DND-41 (cell line): Measurements from ENCODE around the gene AASDH.

Source experiments
- ATAC-seq: fragments of 200-7000 bp; cut with Tn5 transposase; 3 replicates; pipeline ENCODE4 v1.9.1; 2021; ENCODE audit warnings: low read depth; ENCODE audit not compliant: insufficient read depth
- DNase-seq: peaks from one replicate; pipeline ENCODE4 v3.0.0-alpha.2; 2020
- H2AFZ ChIP-seq: 2 replicates; pipeline ENCODE4 v1.6.0; 2012; ENCODE audit warnings: low read depth, low read length
- H3K27ac ChIP-seq: 2 replicates; pipeline ENCODE4 v1.5.1; 2012; ENCODE audit warnings: low read length, inconsistent platforms
- H3K27me3 ChIP-seq: fragments of 200-600 bp; sonication (generic); 2 replicates; pipeline ENCODE4 v1.6.0; 2012; ENCODE audit warnings: low read length, mild to moderate bottlenecking, inconsistent platforms; ENCODE audit not compliant: insufficient read depth, poor library complexity
- H3K36me3 ChIP-seq: 2 replicates; pipeline ENCODE4 v1.5.1; 2012; ENCODE audit warnings: low read length, inconsistent platforms; ENCODE audit not compliant: insufficient read depth
- H3K4me1 ChIP-seq: 2 replicates; pipeline ENCODE4 v1.5.1; 2012; ENCODE audit warnings: mild to moderate bottlenecking, low read length; ENCODE audit not compliant: insufficient read depth
- H3K4me2 ChIP-seq: 2 replicates; pipeline ENCODE4 v1.6.0; 2012; ENCODE audit warnings: mild to moderate bottlenecking, moderate library complexity, low read length, inconsistent platforms; ENCODE audit not compliant: insufficient read depth
- H3K4me3 ChIP-seq, 2 experiments: fragments of 200-600 bp in 1 of 2; shearing (Covaris generic) in 1 of 2; 2 replicates each; pipeline ENCODE4 v1.5.1; 2012 to 2016; ENCODE audit warnings: inconsistent platforms in 2 of 2, low read length in 2 of 2, mild to moderate bottlenecking in 2 of 2, low read depth in 1 of 2, moderate library complexity in 1 of 2
- H3K79me2 ChIP-seq: 2 replicates; pipeline ENCODE4 v1.6.0; 2012; ENCODE audit warnings: low read length, inconsistent platforms; ENCODE audit not compliant: insufficient read depth
- H3K9ac ChIP-seq: 2 replicates; pipeline ENCODE4 v1.6.0; 2012; ENCODE audit warnings: low read depth, mild to moderate bottlenecking, inconsistent platforms, low read length, moderate library complexity
- H3K9me3 ChIP-seq: 2 replicates; pipeline ENCODE4 v1.5.1; 2012; ENCODE audit warnings: low read length, moderate library complexity, mild to moderate bottlenecking, inconsistent platforms; ENCODE audit not compliant: insufficient read depth, severe bottlenecking
- H4K20me1 ChIP-seq: 2 replicates; pipeline ENCODE4 v1.6.0; 2012; ENCODE audit warnings: low read length; ENCODE audit not compliant: insufficient read depth
- CTCF ChIP-seq: IDR thresholded peaks from 2 replicates; pipeline ENCODE4 v1.5.1; 2012; ENCODE audit warnings: borderline replicate concordance, low read length, moderate library complexity, mild to moderate bottlenecking; ENCODE audit not compliant: poor library complexity, severe bottlenecking; ENCODE audit errors: extremely low read depth
- EZH2 ChIP-seq: IDR thresholded peaks from 3 replicates; pipeline ENCODE4 v1.6.1; 2012; ENCODE audit warnings: borderline replicate concordance, low read depth, mild to moderate bottlenecking, moderate library complexity, low read length, inconsistent platforms; ENCODE audit not compliant: severe bottlenecking

The AASDH gene

GRCh38 chr4:56315543-56315942, 71.7 kb downstream of the AASDH start:
- DNase-seq: no peak
- TF ChIP-seq EZH2: no peak
- no peak for TF ChIP-seq CTCF
- Histone ChIP-seq H3K4me1 (no peaks in the 10 kb centered on the region), H3K27me3 (peaks cover 2% of the 10 kb centered on the region), H3K4me3 (no peak overlapping the region), H3K79me2 (no peaks in the 10 kb centered on the region), H3K9me3 (no peaks in the 10 kb centered on the region), H4K20me1 (no peaks in the 10 kb centered on the region), H3K36me3 (no peaks in the 10 kb centered on the region), H3K27ac (no peak overlapping the region), H2AFZ (no peak overlapping the region), H3K9ac (no peak overlapping the region), H3K4me2 (no peak overlapping the region)
- ATAC-seq: no peak

GRCh38 chr4:56315041-56315440, 72.2 kb downstream of the AASDH start:
- H3K27ac ChIP-seq: no peak overlapping the region
- TF ChIP-seq EZH2: no peak
- no peak for TF ChIP-seq CTCF
- no peak overlapping the region for H3K4me2 ChIP-seq
- no peak overlapping the region for H3K4me3 ChIP-seq
- H3K36me3 ChIP-seq: no peaks in the 10 kb centered on the region
- no peaks in the 10 kb centered on the region for H3K79me2 ChIP-seq
- no peaks in the 10 kb centered on the region for H3K4me1 ChIP-seq
- no peaks in the 10 kb centered on the region for H3K9me3 ChIP-seq
- H3K27me3 ChIP-seq: peaks cover 2% of the 10 kb centered on the region
- no peak overlapping the region for H2AFZ ChIP-seq
- no peak for DNase-seq
- H4K20me1 ChIP-seq: no peaks in the 10 kb centered on the region
- no peak for ATAC-seq
- no peak overlapping the region for H3K9ac ChIP-seq

- Histone ChIP-seq H3K9ac (no peak overlapping the region), H3K36me3 (no peaks in the 10 kb centered on the region)
- no peak for DNase-seq
Observed at GRCh38 chr4:56314207-56314915, 72.9 kb downstream of the AASDH start.

More at GRCh38 chr4:56314207-56314915, 72.9 kb downstream of the AASDH start:
- no peak overlapping the region for H3K27ac ChIP-seq
- no peaks in the 10 kb centered on the region for H3K79me2 ChIP-seq
- H3K4me1 ChIP-seq: no peaks in the 10 kb centered on the region
- H3K4me3 ChIP-seq: no peak overlapping the region
- H4K20me1 ChIP-seq: no peaks in the 10 kb centered on the region
- no peak overlapping the region for H3K4me2 ChIP-seq
- H2AFZ ChIP-seq: no peak overlapping the region
- no peak for ATAC-seq
- no peak for TF ChIP-seq CTCF
- no peak for TF ChIP-seq EZH2
- H3K27me3 ChIP-seq: peaks cover 2% of the 10 kb centered on the region
- no peaks in the 10 kb centered on the region for H3K9me3 ChIP-seq
